Stimulated activated CD4-positive, alpha-beta T cell treated with anti-CD3 and anti-CD28 coated beads, TNF-alpha, amount 100 ng/mL, for 4 hours (primary cell): ENCODE measurements around the gene STK11IP.

Experiments
- DNase-seq, 3 experiments: peaks; one replicate each; pipeline ENCODE4 v3.0.0-alpha.2; 2020; ENCODE audit warnings: low read depth in 3 of 3

The STK11IP gene

DNA sequence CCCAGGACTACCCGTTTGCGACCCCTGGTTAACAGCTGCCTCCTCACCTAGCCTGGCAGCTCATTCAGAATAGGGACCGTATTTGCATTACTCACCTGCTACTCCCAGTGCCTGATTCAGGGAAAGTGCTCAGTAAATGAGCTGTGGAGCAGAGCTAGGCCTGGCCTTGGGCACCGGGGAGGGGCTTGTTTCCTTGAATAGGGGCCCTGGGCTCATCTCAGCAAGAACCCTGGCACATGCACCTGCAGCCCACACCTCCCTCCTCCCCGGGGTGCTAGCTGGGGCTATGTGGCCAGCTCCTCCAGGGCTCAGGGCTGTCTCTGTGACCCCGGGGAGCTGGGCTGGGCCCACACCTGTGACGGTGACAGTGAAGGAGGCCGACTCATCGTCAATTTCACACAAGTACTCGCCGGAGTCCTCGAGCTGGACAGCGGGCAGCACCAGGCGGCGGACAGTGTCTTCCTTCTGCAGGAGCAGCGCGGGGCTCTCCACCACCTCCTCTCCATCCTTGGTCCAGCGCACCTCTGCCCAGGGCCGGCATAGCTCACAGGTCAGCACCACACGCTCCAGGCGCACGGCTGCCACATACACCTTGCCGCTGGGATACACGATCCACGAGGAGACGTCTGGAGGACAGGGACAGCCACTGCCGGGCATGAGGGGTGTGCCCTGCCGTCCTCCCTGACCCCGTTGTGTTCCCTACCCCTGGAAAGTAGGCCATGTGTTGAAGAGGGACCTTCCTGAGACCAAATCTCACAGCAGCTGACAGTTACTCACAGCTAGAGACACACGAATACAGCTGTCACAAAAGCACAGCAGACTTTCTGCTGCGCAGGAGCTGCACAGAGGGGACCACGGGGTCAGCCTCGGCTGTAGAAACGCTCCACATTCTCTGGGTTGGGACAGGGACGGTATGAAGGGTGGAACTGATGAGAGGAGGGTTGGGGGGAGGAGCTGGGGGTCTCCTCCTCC, 35.3 kb upstream of the STK11IP start:
- DNase-seq: no peak

DNA sequence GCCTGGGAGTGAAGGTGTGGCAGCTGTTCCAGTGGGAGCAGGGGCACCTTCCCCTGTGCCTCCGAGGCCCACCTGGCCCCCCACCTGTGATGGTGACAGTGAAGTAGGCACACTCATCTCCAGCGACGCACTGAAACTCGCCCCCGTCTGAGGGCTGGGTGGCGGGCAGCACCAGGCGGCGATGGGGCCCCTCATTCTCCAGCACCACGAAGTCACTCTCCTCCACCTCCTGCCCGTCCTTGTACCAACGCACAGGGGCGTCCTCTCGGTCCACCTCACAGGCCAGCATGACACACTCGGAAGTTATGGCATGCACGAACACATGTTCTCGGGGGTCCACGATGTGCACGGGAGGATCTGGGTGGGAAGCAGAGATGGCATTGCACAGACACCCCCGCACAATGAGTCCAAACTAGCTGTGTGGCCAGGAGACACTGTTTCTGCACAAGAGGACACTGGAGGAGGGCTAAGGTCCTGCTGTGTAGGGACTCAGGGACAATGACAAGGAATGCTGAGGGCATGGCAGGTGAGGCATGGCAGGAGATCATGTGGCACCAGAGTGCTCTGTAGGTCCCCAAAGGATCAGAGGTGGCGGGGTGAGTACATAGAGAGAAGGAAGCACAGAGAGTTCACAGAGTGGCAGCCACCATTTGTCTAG, 34.3 kb upstream of the STK11IP start:
- no peak for DNase-seq

DNA sequence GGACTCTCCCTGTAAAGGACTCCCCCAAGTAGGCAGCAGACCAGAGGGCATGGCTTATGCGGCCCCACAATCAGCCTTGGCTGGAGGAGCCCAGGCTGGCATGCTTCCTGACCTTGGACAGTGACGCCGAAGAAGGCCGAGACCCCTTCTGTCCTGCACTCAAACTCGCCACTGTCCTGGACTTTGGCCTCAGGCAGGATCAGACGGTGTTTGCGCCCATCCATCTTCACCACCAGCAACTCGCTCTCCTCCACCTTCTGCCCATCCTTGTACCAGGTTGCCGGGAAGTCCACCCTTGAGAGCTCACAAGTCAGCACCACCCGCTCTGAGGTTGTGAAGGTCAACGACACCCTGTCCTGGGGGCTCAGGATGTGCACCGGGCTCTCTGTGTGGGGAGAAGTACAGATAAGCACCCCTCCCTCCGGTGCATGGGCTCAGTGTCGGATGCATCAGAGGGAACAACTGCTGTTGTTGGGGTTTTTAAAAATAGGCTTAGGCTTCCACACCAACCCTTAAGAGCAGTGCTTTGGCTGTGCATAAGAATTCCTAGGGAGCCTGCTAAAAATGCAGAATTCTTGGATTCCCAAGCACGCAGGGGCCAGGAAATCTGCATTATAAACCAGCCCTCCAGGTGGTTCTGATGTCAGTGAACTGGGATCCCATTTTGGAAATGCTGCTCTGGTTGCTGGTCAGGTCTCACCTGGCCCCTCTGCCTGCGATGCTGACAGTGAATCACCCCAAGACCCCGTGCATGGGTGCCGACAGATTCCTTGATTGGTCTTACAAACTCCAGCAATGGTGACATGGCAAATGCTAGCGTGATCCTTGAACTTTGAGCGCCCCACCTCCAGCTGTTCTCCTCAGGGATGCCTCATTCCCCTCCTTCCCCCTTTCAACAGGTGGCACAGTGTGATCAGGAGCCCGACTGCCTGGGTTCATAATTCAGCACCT, 32.3 kb upstream of the STK11IP start:
- DNase-seq: no peak

DNA sequence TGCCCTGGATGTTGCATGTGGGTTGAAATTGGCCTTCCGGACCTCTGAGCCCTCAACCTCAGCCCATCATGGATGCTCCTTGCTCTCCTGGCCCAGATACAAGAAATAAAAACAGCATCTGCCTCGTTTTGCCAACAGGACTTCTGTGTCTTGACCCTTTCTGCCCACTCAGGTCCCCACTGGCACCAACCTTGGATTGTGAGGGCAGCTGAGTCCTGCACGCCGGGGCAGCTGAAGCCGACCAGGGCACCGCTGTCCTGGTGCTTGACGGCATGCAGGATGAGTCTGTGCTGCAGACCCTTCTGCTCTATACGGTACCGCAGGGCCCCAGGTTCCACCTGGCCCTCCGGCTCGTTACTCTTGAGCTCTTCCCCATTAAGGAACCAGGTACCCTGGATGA, 31.0 kb upstream of the STK11IP start:
- no peak for DNase-seq

DNA sequence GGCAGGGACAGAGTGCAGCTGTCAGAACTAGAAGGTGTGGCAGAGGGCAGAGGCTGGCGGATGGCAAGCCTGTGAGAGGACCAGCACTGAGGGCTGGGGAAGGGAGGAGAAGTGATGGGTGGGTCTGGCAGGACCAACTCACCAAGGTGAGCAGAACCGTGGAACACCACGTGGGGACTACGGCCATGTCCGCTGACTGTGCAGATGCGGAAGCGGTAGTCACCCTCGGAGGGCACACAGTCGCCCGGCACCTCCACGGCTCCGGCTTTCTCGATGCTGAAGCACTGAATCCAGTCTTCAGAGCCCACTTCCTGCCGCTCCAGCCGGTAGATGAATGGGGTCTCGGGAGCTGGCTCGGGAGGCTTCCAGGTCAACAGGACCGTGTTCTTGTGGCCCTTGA, 30.5 kb upstream of the STK11IP start:
- no peak for DNase-seq

DNA sequence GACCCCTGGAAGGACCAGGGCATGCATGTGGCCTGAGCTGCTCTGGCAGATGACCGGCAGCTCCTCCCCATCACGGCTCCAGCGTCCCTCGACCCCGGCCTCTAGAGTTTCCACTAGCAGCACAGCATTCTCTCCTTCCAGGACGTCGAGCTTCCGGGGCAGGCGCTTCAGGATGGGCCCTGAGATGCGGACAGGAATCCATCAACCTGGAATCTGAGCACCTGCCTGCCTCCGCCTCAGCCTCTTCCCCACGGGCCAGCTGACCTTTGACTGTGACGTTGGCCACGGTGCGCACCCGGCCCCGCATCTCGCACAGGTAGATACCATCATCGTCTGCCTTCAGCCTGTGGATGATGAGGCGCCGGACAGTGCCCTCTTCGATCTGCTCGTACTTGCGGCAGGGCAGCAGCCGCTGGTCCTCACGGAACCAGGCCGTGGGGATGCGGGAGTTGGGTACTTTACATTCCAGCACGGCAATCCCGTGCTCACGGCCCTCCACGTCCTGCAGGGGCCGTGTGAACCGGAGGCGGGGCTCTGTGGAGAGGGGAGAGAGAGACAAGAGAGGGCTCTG, 29.8 kb upstream of the STK11IP start:
- DNase-seq: no peak

DNA sequence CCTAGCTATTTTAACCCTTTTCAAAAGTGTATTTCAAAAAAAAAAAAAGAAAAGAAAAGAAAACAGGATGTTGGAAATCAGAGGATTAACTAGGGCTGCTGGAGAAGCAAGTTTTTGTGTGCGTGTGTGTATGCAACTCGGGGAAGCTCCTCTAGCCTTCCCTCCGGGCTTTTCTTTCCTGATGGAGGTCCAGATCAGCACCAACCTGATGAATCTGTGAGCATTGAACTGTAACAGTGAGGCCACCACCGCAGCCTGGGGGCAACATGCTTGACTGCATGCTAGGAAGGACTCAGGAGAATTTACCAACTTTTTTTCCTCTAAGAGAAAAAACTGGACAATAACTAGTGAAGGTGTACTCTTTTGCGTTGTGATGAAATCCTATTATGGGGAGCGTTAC, 28.6 kb upstream of the STK11IP start:
- no peak for DNase-seq

DNA sequence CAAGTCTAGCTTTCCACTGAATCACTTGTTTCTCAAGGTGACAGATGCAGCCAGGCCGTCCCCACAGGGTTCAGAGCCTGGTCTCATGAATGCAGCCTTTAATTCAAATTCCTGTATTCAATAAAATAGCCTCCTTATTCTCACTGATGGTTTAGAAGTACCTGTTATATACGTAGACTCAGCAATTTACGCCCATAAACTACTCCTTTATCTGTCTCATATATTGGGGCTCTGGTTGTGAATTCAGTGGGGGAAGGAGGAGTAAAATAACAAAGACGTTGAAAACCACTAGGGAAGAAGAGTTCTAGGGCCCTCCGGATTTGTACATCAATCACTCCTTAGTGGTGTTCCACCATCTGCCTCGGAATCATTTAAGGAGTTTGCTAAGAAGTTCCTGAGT, 28.0 kb upstream of the STK11IP start:
- DNase-seq: no peak

DNA sequence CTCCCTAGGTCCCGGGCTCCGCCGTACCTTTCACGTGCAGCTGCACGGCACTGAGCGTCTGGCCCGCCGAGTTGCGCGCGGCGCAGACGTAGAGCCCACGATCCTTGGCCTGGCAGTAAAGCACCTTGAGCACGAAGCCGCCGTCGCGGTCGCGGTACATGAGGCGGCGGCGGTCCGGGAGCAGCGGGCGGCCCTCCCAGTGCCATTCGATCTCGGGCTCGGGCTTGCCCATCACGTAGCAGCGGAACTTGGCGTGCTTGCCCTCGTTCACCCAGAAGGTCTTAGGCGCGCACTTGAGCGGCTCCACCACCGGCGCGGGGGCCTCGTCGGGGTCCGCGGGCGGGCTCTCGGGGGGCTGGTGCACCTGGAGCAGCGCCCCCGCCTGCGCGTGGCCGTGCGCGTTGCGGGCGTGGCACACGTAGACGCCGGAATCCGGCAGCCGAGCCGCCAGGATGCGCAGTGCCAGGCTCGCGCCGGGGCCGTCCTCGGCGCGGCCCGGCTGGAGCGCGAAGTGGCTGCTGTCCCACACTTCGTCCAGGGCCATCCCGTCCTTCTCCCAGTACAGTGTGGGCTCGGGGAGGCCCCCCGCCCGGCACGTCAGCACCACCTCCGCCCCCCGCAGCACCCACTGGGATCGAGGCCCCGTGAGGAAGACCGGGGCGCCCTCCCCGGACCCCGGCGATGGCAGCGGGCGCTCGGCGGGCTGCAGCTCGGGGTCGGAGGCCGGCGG, 27.3 kb upstream of the STK11IP start:
- DNase-seq: no peak

DNA sequence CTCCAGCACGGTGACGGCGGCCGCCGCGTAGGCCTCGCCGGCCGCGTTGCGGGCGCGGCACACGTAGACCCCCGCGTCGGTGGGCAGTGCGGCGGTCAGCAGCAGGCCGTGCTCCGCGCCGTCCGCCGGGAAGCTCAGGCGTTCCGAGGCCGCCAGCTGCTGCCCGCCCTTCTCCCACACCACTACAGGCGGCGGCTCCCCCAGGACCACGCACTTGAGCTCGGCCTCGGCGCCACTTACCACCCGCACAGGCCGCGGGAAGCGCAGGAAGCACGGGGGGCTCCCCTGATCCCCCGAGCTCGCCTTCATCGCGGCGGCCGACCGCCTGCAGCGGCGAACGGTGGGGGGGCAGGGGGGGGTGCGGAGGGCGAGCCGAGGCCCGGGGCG, 26.7 kb upstream of the STK11IP start:
- DNase-seq: no peak

DNA sequence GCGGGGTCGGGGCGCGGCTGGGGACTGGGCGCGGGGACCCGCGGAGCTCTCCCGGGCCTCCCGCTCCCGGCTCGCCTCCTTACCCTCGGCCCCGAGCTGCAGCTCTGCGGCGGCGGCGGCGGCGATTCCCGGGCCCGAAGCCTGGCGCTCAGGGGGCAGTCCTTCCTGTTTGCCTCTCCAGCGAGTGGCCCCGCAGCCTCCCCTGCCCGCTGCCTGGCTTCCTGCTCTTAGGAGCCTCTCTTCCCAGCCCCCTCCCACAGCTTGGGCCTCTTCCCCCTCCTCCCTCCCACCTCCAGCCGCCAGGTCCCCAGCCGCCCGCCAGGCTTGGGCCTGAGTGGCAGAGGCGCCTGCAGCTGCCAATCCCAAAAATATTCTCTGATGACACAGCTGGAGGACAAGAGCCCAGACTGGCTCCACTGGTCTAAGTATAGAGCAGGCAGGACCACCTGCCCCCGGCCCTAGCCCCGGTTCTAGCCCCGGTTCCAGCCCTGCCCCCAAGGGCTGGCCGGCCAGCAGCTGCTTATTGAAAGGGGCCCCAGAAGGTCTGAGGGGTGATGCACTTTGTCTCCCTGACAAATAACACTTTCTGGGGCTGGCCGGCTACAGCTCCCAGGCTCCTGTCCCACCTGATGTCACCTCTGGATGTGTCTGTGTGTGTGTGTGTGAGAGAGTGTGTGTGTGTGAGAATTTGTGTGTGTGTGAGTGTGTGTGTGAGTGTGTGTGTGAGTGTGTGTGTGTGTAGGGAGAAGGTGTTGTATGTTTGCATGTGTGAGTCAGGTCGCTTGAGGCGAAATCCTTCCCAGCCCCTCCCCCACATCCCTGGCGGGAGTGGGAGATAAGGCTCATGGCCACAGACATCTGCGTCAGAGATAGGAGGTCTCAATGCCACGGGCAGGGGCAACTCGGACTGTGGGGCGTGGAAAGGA, 26.1 kb upstream of the STK11IP start, which contains the start of gene OBSL1:
Gene OBSL1 (minus strand): TSS at position 229 of the 926 bp plus-strand sequence. CDS start 307 bp downstream, outside the sequence.
- no peak for DNase-seq

DNA sequence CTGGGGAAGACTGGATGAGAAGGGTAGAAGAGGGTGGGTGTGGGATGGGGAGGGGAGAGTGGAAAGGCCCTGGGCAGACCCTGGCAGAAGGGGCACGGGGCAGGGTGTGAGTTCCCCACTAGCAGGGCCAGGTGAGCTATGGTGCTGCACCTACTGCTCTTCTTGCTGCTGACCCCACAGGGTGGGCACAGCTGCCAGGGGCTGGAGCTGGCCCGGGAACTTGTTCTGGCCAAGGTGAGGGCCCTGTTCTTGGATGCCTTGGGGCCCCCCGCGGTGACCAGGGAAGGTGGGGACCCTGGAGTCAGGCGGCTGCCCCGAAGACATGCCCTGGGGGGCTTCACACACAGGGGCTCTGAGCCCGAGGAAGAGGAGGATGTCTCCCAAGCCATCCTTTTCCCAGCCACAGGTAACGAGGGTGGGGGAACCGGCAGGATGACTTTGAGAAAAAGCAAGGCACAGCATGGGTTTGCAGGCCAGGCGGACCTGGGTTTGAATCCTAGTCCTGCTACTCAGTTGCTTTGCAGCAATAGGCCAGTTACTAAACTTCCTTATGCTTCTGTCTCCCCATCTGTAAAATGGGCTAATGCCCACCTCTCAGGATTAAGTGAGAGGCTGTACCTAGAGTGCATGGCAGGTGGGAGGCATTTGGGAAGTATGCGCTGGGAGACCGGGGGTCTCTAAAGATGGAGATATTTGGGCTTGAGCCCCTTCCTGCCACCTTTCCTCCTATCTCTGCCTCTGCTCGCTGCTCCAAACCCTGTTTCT, 25.2 kb upstream of the STK11IP start, which contains the start of gene INHA:
Gene INHA (plus strand): TSS at position 74 of the 765 bp plus-strand sequence. CDS start 65 bp downstream, at position 139.
- DNase-seq: no peak

DNA sequence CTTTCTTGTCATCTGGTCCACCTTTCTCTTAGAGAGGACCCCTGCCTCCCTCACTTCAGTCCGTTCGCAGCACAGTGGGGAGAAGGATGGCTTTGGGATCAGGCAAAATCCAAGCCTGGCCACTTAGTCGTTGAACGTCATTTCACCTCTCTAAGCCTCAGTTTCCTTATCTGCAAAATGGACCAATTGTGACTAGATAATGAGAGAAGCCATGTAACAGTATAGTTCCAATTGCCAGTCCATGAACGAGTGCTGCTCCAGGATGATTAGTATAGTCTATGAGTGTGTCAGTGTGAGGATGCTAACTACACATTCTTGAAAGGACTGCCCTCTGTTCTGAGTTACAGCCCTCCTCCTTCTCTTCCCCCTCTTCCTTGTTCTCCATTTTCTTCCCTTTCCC, 24.5 kb upstream of the STK11IP start:
- no peak for DNase-seq

DNA sequence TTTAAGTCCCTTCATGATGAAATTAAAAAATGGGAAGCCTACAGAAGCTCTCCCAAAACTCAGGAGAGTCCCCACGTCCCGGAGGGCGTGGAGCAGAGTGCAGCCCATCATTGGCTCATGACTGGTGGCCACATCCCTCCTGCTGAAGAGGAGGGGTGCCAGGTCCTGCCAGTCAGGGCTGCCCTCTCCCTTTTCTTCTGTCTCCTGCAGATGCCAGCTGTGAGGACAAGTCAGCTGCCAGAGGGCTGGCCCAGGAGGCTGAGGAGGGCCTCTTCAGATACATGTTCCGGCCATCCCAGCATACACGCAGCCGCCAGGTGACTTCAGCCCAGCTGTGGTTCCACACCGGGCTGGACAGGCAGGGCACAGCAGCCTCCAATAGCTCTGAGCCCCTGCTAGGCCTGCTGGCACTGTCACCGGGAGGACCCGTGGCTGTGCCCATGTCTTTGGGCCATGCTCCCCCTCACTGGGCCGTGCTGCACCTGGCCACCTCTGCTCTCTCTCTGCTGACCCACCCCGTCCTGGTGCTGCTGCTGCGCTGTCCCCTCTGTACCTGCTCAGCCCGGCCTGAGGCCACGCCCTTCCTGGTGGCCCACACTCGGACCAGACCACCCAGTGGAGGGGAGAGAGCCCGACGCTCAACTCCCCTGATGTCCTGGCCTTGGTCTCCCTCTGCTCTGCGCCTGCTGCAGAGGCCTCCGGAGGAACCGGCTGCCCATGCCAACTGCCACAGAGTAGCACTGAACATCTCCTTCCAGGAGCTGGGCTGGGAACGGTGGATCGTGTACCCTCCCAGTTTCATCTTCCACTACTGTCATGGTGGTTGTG, 23.0 kb upstream of the STK11IP start:
- no peak for DNase-seq

DNA sequence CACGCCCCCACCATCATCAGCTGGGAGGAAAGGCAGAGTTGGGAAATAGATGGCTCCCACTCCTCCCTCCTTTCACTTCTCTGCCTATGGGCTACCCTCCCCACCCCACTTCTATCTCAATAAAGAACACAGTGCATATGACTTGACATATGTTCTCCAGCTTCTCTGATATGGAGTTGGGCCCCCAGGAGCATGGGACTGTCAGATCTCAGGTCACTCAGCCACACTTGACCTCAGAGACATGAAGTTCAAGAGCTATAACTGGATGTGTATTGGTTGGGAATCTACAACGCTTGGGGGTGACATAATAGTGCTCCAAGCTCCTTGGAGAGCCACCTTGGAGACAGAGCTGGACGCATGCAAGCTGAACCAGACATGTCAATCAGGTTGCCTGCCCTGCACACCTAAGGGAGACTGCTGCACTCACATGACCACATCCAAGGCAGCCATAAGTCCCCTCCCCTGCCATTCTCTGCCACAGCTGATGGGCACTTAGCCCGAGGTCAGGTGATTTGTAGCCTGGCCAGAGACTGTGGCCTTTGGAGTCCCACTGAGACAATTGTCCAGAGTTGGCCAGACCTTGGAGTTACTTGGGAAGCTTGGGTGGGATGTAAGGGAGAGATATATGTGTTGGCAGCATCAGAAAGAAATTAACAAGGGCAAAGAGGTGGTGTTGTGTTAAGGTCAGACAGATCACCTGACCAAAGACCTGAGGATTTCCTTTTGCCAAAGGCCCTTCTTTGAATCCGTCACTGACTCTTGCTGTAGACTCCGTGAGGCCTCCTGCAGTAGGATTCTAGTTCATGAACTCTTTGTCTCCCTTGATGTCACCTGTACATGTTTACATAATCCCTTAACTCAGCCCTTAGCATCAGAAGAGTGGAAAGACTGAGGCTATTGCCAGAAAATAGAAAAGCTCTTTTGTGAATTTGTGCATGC, 21.8 kb upstream of the STK11IP start:
- DNase-seq: no peak

DNA sequence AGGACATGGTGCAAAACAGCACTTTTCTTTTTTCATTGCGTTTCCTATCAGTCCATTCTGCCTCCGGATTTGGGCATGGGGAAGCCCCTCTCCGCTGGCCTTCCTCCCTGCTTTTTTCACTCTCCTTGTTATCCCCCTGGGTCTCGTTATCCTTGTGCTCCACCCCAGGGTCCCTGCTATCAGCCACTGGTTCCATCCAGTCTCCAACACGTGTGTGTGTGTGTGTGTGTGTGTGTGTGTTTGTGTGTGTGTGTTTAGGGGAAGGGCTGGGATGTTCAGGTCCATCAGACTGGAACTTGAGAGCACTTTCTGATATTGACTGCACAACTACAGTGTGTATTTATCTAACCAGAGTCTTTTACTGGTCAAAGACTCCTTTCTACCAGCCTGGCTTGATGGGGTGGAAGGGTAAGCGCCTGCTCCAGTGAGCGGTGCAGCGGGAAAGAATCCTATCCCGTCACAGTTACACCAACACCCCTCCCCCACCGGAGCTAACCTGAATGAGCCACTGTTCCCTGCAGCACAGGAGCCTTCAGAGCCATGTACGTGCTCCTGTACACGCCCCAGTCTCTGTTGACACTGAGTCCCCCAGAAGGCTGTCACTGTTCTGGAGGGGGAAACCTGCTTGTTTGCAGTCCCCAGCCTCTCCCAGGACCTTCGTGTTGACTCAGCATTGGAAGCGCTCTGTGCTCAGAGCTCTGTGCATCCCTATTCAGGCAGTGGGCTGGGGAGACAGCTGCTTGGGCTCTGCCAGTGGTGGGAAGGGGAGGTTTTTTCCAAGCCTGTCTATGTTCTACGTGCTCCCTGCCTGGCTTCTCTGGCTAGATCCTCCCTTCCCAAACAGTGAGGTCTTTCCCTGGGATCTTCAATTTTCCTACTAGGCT, 20.9 kb upstream of the STK11IP start:
- DNase-seq: no peak
